HCT116 (cell line): ENCODE results near the gene SCN4A.

Experiments used
- CEBPB ChIP-seq: IDR thresholded peaks from 2 replicates; pipeline ENCODE4 v1.6.1; 2012; ENCODE audit warnings: low read depth
- CTCF ChIP-seq, 3 experiments: fragments of 200-600 bp in 1 of 3; sonication (generic) in 1 of 3; IDR thresholded peaks in 2 of 3; conservative IDR thresholded peaks in 1 of 3; 2 replicates each; pipeline ENCODE4 v1.5.1; 2012 to 2017; ENCODE audit warnings: low read depth in 2 of 3, low read length in 2 of 3, antibody characterized with exemption in 1 of 3, borderline replicate concordance in 1 of 3, control low read depth in 1 of 3, mild to moderate bottlenecking in 1 of 3, mixed read lengths in 1 of 3, mixed run types in 1 of 3, moderate library complexity in 1 of 3; ENCODE audit not compliant: insufficient read depth in 1 of 3
- POLR2A ChIP-seq: IDR thresholded peaks from 2 replicates; pipeline ENCODE4 v1.7.0; 2011; ENCODE audit warnings: borderline replicate concordance; ENCODE audit not compliant: insufficient read depth, insufficient read length; ENCODE audit errors: extremely low read depth
- ZNF274 ChIP-seq: fragments of 200-500 bp; sonication (Bioruptor generic); IDR thresholded peaks from 2 replicates; pipeline ENCODE4 v1.6.1; 2014; ENCODE audit warnings: mild to moderate bottlenecking, low read depth, low read length, inconsistent platforms
- TF ChIP-seq, protein P1 (sequence below): IDR thresholded peaks from 2 replicates; pipeline ENCODE4 v1.6.1; 2012; ENCODE audit warnings: low read depth

GRCh38 chr17:63972796-63973195, at the start of gene SCN4A:
- no peak for TF ChIP-seq POLR2A
- TF ChIP-seq CEBPB = no peak
- no peak for TF ChIP-seq ZNF274
- TF ChIP-seq CTCF (IDR thresholded peaks at IDR 0.05 in 2 of 3, conservative IDR thresholded peaks at IDR 0.05 in 1 of 3; ENCODE audit: borderline replicate concordance in 1 of 3, insufficient read depth in 1 of 3, low read depth in 2 of 3, low read length in 2 of 3) = no peak
- TF ChIP-seq, protein P1, sequence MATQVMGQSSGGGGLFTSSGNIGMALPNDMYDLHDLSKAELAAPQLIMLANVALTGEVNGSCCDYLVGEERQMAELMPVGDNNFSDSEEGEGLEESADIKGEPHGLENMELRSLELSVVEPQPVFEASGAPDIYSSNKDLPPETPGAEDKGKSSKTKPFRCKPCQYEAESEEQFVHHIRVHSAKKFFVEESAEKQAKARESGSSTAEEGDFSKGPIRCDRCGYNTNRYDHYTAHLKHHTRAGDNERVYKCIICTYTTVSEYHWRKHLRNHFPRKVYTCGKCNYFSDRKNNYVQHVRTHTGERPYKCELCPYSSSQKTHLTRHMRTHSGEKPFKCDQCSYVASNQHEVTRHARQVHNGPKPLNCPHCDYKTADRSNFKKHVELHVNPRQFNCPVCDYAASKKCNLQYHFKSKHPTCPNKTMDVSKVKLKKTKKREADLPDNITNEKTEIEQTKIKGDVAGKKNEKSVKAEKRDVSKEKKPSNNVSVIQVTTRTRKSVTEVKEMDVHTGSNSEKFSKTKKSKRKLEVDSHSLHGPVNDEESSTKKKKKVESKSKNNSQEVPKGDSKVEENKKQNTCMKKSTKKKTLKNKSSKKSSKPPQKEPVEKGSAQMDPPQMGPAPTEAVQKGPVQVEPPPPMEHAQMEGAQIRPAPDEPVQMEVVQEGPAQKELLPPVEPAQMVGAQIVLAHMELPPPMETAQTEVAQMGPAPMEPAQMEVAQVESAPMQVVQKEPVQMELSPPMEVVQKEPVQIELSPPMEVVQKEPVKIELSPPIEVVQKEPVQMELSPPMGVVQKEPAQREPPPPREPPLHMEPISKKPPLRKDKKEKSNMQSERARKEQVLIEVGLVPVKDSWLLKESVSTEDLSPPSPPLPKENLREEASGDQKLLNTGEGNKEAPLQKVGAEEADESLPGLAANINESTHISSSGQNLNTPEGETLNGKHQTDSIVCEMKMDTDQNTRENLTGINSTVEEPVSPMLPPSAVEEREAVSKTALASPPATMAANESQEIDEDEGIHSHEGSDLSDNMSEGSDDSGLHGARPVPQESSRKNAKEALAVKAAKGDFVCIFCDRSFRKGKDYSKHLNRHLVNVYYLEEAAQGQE = no peak
